HG02759 (cell line): ENCODE data around the gene NEGR1.

Experiments
- ATAC-seq: cut with Tn5 transposase; IDR thresholded peaks from one replicate; pipeline ENCODE4 v1.9.1; 2021; ENCODE audit warnings: mild to moderate bottlenecking, moderate library complexity; ENCODE audit not compliant: unreplicated experiment

The NEGR1 gene

GRCh38 chr1:71788113-71788512, 494.2 kb downstream of the NEGR1 start:
- ATAC-seq: no peak

- ATAC-seq: no peak
These were observed 494.6 kb downstream of the NEGR1 start for GRCh38 chr1:71787699-71788098.

- no peak for ATAC-seq
These were observed 496.1 kb downstream of the NEGR1 start for GRCh38 chr1:71786218-71786617.

GRCh38 chr1:71785450-71785849, 496.9 kb downstream of the NEGR1 start:
- ATAC-seq: no peak

GRCh38 chr1:71785000-71785399, 497.3 kb downstream of the NEGR1 start:
- ATAC-seq: no peak

GRCh38 chr1:71784241-71784640, 498.1 kb downstream of the NEGR1 start:
- ATAC-seq: no peak

GRCh38 chr1:71783071-71783470, 499.3 kb downstream of the NEGR1 start:
- ATAC-seq: no peak

- ATAC-seq: no peak
These were observed 500.9 kb downstream of the NEGR1 start for GRCh38 chr1:71781450-71781849.

GRCh38 chr1:71780681-71781080, 501.7 kb downstream of the NEGR1 start:
- ATAC-seq: peak; percentile 87

GRCh38 chr1:71778940-71779339, 503.4 kb downstream of the NEGR1 start:
- ATAC-seq: no peak

- ATAC-seq: no peak
These were observed 505.2 kb downstream of the NEGR1 start for GRCh38 chr1:71777094-71777493.

- no peak for ATAC-seq
These were observed 507.6 kb downstream of the NEGR1 start for GRCh38 chr1:71774705-71775104.

- no peak for ATAC-seq
These were observed 512.2 kb downstream of the NEGR1 start for GRCh38 chr1:71770121-71770520.

- no peak for ATAC-seq
These were observed 515.6 kb downstream of the NEGR1 start for GRCh38 chr1:71766748-71767147.

- ATAC-seq: no peak
These were observed 519.7 kb downstream of the NEGR1 start for GRCh38 chr1:71762514-71763255.

GRCh38 chr1:71755441-71755840, 526.9 kb downstream of the NEGR1 start:
- no peak for ATAC-seq

- no peak for ATAC-seq
These were observed 528.6 kb downstream of the NEGR1 start for GRCh38 chr1:71753746-71754145.

- ATAC-seq: no peak
These were observed 537.0 kb downstream of the NEGR1 start for GRCh38 chr1:71745326-71745725.

GRCh38 chr1:71743862-71744261, 538.5 kb downstream of the NEGR1 start:
- ATAC-seq: no peak

- no peak for ATAC-seq
These were observed 543.4 kb downstream of the NEGR1 start for GRCh38 chr1:71738910-71739309.

- ATAC-seq: no peak
These were observed 544.1 kb downstream of the NEGR1 start for GRCh38 chr1:71738256-71738655.

GRCh38 chr1:71737768-71738167, 544.6 kb downstream of the NEGR1 start:
- ATAC-seq: no peak

- ATAC-seq: no peak
These were observed 549.2 kb downstream of the NEGR1 start for GRCh38 chr1:71733121-71733520.
